Hematopoietic multipotent progenitor cell treated with erythropoietin and hydrocortisone succinate and interleukin-3 and kit ligand, for 15 days (in vitro differentiated cells): Measurements from ENCODE around the gene AASDHPPT.
"Not testable (repeated sequence)": the region's sequence is repeated elsewhere in the genome, so short reads cannot be mapped to it uniquely, and the experiment has no call there.

Source experiments
- DNase-seq: peaks from one replicate; pipeline ENCODE4 v3.0.0-alpha.2; 2015; ENCODE audit warnings: low spot score

AASDHPPT gene

DNA sequence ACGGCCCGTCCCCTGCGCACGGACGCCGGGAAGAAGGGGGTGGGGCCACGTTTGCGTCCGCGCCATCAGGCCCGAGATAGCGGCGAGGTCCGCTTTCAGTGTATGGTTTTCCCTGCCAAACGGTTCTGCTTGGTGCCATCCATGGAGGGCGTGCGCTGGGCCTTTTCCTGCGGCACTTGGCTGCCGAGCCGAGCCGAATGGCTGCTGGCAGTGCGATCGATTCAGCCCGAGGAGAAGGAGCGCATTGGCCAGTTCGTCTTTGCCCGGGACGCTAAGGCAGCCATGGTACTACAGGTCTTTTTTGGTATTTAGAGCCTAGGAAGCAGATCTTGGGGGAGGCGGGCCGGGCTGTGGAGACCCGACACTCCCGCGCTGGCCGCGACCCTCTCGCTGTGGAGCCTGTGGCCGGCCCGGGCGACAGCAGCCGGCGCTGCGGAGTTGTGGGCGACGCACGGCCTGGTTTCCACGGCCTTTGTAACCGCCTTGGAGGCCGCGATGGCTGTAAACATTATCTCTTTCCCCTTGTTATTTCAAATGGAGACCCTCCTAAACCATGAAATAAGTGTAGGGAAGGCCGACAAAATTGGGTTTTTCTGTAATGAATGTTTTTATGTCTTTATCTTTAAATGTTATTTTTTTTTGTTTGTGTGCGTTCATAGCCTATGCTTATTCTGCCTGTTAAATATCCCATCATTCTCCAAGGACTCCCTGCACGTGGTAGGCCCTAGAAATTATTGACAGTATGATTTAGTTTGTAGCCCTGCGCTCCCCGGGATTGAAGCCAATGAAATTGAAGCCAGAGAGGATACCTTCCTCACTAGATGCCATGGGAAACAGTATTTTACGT, at the start of gene AASDHPPT:
Gene AASDHPPT, plus strand, starts transcription at position 54 of the 847 bp plus-strand sequence. Its CDS starts 49 bp downstream, at position 103.
- no peak for DNase-seq

GRCh38 chr11:106030609-106031008, 46.9 kb upstream of the AASDHPPT start:
- no peak for DNase-seq

GRCh38 chr11:106031202-106031810, 46.2 kb upstream of the AASDHPPT start:
- no peak for DNase-seq

DNA sequence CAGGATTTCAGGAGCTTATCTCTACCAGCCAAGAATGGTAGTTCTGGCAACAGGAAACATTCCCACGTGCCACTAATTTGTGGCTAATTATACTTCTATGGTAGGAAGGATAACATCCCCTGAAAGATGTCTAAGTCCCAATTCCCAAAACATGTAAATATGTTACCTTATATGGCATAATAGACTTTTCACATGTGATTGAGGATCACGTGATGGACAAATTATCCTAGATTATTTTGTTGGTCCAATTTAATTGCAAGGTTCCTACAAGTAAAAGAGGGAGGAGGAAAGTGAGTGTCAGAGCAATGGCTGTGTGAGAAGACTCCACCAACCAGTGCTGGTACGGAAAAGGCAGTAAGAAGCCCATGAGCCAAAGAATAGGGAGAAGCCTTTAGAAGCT, 45.5 kb upstream of the AASDHPPT start:
- DNase-seq = no peak

DNA sequence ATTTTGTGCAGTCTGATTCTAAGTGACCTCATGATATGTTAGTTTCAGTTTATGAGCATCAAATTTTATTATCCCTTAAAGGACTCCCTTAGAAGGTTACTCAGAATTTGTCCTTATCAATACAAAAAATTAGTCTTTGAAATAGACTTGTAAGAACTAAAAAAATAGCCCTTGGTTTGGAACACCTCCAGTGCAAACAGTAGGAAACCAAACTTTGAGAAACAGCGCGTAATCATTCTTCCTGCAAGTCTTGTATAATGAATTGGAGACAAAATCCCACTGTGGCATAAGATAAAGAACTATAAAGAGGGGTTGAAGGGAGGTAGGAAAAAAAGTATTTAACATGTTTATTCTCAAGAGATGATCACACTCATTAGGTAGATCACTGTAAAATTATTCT, 44.6 kb upstream of the AASDHPPT start:
- no peak for DNase-seq

DNA sequence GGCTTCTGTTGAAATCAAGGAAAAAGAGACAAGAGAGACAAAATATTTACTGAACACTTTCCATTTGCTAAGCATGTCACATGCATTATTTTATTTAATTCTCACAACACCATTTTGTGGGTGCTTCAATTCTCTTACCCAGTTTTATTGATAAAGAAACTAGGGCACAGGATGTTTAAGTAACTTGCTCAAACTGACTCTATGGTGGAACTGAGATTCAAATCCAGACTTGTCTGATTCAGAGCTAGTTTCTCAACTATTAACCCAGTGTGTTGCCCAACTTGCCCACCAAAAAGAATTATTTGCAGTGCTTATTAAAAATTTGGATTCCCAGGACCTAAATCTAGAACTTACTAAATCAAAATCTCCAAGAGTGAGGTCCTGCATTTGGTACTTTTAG, 33.9 kb upstream of the AASDHPPT start:
- DNase-seq = no peak

DNA sequence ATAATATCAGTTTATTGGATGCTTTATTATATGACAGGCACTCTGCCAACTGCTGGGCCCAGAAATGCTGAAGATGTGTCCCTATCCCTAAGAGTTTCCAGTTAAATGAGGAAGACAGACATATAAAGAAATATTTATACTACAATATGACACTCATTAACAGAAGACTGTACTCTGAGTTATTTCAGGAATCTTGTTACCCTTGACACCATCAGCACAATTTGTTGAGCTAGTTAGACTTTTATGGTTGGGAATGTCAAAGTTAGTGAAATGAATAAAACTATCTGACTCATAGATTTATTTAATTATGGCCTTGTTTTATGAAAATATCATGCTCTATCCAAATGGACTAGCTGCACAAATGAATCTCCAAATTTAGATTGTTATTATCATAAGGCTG, 29.8 kb upstream of the AASDHPPT start:
- no peak for DNase-seq

DNA sequence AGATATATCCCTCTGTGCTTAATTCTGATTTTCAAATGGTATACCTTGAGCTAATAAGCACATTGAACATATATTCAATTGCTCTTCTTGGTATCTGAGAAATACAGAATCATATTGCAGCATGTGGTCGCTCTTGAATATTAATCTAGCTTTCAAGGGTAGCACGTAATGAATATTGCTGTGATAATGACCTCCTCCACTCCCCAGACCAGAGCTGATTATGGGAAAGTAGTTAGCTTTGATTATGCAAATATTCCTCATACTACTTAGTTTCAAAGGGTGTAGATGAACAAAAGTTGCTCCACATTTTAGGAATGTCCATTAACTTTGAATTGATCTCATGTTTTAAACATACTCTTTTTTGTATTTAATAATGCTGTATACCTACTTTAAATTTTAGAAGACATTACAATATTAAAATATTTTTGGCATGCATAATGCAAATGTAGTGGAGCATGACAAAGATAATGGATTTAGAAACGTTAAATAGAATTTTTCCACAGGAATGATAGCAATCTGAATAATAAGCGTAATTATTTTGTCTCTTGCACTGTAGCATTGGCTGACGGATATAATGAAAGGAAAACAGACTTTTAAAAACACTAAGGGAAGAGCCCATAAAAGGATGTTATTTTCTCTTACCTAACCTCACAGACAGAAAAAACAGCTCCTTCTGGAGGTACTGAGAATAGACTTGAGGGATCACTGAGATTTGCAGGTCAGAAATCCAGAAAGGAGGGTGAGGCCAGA, 27.6 kb upstream of the AASDHPPT start:
- no peak for DNase-seq

DNA sequence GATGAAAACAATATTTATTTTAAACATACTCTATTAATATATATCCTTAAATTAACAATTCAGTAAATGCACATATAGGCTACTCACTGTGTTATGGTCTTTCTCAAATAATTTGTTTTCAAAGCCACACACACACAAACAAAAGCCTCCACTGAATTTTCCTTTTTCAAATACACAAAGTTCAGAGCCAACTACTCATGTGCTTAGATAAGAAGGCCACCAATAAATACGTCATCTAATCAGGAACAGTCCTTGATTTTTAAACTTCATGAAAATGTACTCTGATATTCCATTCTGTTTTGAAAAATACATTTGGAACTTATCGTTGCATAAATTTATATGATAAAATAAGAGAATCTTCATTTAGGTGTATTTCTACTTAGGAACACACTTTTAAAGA, 26.4 kb upstream of the AASDHPPT start:
- DNase-seq = no peak

- DNase-seq = not testable (repeated sequence)
Observed at GRCh38 chr11:106058377-106058776, 19.1 kb upstream of the AASDHPPT start.

GRCh38 chr11:106059617-106060016, 17.8 kb upstream of the AASDHPPT start:
- DNase-seq = no peak

GRCh38 chr11:106061249-106061784, 16.1 kb upstream of the AASDHPPT start:
- DNase-seq = no peak

- no peak for DNase-seq
Observed at GRCh38 chr11:106061954-106062949, 15.2 kb upstream of the AASDHPPT start.

DNA sequence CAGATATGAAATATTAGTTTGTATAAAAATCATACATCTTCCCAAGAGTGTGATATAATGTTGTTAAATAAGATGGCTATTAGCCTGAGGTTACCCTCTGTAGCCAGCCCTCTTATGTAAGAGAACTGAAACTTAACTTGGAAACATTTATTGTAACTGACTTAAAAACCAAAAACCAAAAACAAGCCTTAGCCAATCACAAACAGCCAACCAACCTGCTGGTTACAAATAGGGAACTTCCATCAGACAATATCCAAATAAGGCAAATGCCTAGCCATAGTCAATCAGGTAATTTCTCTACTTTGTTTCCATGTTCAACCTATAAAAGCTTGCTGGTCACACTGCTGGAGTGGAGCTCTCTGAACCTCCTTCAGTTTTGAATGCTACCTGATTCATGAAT, 14.5 kb upstream of the AASDHPPT start:
- no peak for DNase-seq

GRCh38 chr11:106070606-106071005, 6.9 kb upstream of the AASDHPPT start:
- DNase-seq = no peak

DNA sequence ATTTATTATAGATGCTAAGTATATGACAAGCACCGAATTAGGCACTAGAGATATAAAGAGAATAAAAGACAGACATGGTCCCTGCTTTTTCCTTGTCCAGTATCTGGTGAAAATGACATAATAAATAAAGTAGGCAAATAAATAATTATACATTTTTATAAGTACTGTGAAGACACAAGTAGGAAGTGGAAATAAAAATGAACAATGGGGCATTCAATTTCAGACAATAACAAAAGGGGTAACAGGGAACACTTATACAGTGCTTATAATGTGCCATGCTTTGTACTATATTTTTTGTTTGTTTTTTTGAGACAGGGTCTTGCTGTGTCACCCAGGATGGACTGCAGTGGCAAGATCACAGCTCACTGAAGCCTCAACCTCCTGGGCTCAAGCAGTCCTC, 4.7 kb upstream of the AASDHPPT start:
- no peak for DNase-seq

- no peak for DNase-seq
Observed at GRCh38 chr11:106076171-106076918, 1.1 kb upstream of the AASDHPPT start.

GRCh38 chr11:106076919-106077608, 398 bp upstream of the AASDHPPT start, which contains the start of gene KBTBD3:
TSS of gene KBTBD3 (minus strand) at chr11:106077347. CDS start at chr11:106059097, 18,250 bp downstream.
- peak; percentile 99 for DNase-seq

DNA sequence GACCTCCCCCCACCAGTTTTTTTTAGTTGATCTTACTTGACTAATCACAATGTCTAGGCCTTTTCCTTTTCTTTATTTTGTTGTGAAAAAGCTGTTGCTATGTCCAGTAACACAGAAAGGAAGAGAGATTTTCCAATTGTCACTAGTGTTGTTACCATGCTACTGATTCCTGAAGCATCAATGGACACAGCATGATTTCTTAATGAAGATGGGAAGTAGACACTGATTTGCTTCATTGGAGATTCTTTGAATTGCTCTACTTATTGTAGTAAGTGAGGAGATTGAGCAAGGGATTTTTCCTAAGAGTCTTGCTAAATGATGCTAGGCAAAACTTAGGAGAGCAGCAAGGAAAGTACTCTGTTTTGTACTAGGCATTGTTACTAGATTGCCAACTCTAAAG, 4.6 kb downstream of the AASDHPPT start:
- no peak for DNase-seq

DNA sequence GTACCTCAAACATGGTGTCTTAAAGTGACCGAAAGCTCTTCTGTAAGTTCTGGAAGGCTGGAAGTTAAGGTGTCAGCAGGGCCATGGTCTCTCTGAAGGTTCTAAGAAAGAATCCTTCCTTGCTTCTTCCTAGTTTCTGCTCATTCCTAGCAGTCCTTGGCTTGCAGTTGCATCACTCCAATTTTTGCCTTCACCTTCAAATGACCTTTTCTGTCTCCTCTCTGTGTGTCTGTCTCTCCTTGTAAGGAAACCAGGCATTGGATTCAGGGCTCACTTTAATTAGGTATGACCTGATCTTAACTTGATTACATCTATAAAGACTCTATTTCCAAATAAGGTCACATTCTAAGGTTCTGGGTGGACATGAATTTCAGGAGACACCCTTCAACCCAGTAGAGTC, 8.7 kb downstream of the AASDHPPT start:
- DNase-seq = no peak
